ENCODE results near the gene ZNF133.
"Not testable (repeated sequence)": the region's sequence is repeated elsewhere in the genome, so short reads cannot be mapped to it uniquely, and the experiment has no call there.

- TF ChIP-seq CTCF (tag by site-specific recombination; IDR thresholded peaks at IDR 0.05); ZNF585B (tag by site-specific recombination; IDR thresholded peaks at IDR 0.05); ZNF830 (tag by site-specific recombination; IDR thresholded peaks at IDR 0.05; ENCODE audit: low read depth); ZNF354C (tag by site-specific recombination; IDR thresholded peaks at IDR 0.05; ENCODE audit: borderline replicate concordance, low read depth); ZNF146 (tag by site-specific recombination; IDR thresholded peaks at IDR 0.05); ZNF670 (tag by site-specific recombination; IDR thresholded peaks at IDR 0.05; ENCODE audit: low read depth); SETDB1 (IDR thresholded peaks at IDR 0.05; ENCODE audit: insufficient read length, low read length): not testable (repeated sequence)
These were observed 12.4 kb upstream of the ZNF133 start for GRCh38 chr20:18275960-18276359.

All from HEK293 (cell line).